ENCODE results near the gene RNPS1. TPM values are rescaled to one million over a fixed set of nuclear protein-coding genes. Genes with fewer than 3 reads are reported as not detected.
"Not testable (repeated sequence)": the region's sequence is repeated elsewhere in the genome, so short reads cannot be mapped to it uniquely, and the experiment has no call there.

The RNPS1 gene
- total RNA-seq, 2 donors from 2014 or later, result 99.3 to 127 TPM

DNA sequence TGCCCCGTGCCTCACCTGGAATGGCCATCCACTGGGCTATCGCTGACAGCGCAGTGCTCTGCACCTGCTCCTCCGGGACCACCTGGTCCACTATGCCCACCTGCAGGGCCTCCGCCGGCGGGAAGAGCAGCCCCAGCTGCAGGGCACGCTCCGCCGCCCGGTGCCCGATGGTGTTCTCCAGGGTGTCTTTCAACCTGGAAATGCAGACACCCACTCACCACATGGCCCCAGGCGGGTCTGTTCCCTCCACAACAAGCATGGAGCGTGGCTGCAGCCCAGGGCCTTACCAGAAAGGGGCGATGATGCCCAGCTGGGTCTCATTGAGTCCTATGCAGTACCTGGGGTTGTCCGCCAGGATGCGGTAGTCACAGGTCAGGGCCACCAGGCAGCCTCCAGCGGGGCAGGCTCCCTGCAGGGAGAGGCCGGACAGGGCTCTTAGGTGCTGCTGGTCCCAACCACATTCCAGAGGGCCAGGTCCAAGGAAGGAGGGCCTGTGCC lies 24.8 kb downstream of the RNPS1 start:
- no peak for DNase-seq
- intact Hi-C loops (cut with DNase I, micrococcal nuclease), result no loop called here
- no peak for ATAC-seq

DNA sequence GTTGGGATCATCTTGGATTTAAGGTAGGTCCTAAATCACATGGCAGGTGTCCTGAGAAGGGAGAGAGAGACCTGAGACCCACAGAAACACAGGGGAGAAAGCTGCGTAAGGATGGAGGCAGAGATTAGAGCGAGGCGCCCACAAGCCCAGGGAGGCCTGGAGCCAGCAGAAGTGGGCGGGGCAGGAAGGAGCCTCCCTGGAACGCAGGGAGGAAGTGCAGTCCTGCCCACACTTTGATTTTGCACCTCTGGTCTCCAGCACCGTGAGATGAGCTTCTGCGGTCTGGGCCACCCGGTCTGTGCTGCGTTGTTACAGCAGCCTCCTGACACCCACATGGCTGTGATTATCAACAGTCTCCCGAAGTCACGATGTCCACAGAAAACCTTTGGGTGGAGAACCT lies 25.3 kb downstream of the RNPS1 start:
- ATAC-seq (peak; percentile 30), DNase-seq (no peak)
- intact Hi-C loops (cut with DNase I, micrococcal nuclease), result no loop called here

DNA sequence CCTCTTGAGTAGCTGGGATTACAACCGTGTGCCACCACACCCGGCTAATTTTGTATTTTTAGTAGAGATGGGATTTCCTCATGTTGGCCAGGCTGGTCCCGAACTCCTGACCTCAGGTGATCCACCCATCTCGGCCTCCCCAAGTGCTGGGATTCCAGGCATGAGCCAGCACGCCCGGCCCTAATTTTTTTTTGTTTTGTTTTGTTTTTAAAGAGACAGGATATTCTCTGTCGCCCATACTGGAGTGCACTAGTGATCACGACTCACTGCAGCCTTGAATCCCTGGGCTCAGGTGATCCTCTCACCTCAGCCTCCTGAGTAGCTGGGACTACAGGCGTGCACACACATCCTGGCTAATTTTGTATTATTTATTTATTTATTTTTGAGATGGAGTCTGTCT lies 27.6 kb downstream of the RNPS1 start:
- DNase-seq; ATAC-seq; intact Hi-C loops (cut with DNase I, micrococcal nuclease): not testable (repeated sequence)

DNA sequence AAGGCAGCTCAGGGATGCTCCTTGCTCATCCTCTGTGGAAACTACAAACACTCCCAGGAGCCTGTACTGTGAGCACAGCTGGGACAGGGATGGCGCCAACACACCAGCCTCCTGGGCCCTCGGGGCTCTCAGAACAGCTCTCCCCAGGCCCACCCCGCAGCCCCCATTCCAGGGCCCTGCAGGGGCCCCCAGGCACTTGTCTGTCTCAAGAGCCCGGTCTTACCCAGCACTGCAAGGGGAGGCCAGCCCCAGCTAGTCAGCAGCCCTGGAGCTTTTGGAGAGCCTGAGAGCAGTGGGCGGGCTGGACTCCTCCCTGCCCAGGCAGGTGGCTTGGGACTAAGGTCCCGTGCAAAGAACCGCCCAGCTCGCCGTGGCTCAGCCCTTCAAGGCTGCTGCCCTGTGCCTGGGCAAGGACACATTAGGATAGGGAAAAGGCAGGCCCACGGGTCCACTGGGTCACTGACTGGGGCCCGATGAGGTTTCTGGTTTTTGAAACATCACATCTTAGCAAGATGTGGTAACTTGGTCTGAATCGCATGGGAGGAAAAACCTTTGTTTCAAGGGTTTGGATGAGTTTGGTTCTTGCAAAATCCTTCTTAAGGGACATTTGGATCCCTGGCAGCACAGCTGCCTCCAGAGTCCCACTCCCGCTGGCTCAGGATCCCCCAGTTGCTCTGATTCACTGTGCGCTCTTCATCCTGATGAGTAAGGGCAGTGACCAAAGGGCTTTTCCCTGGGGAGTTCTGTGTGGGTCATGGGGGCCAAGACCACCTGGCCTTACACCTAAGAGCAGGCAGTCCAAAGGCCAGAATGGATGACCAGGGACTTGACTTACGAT lies 28.9 kb downstream of the RNPS1 start:
- peak; percentile 36 for ATAC-seq
- no peak for DNase-seq

DNA sequence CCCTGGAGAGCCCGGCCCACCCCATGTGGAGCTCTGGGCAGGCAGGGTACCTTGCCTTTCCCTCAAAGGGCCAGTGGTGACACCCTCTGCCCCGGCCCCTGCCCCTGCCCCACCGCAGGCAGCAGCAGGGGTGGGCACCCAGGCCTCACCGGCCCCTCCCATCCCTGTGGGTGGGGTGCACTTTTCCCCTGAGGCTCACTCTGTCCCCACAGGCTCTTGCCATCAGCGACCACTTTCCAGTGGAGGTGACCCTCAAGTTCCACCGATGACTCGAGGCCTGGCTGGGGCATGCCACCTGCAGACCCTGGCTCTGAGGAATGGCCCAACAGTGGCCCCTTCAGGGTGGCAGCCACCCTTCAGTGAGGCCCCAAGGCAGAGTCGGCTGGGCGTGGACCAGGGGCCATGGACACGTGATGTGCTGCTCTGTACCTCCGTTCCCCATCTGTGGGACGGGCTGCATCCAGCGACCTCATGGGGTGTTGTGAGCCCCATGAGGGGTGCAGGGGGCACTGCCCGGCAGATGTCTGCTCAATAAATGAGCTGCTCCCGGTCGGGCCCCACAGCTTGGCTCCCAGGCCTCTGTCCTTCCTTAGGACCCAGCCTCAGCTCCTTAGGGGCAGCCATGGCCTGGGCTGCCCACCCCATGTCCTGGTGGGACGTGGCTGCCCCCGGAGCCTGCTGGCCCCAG lies 29.6 kb downstream of the RNPS1 start:
- no peak for DNase-seq
- intact Hi-C loops (cut with DNase I, micrococcal nuclease), result no loop called here
- ATAC-seq, result peak; percentile 26

More for the DNA sequence above, 28.9 kb downstream of the RNPS1 start:
- intact Hi-C loops (cut with DNase I, micrococcal nuclease), result no loop called here

DNA sequence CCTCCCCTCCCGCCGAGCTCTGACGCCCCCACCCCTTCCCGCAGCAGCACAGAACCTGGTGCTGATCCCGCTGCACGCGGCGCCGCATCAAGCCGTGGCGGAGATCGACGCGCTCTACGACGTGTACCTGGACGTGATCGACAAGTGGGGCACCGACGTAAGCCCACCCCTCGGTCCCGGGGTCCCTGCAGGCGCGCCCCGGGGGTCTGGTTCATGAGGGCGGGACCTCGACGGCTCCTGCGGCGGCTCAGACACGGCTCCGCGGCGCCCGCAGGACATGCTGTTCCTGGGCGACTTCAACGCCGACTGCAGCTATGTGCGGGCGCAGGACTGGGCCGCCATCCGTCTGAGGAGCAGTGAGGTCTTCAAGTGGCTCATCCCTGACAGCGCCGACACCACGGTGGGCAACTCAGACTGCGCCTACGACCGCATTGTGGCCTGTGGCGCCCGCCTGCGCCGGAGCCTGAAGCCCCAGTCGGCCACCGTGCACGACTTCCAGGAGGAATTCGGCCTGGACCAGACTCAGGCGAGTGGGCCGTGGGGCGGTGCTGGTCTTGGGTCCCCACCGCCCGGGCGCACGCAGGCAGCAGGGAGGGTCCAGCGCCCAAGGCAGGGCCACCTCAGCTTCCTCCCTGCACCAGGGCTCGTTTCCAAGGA lies 30.3 kb downstream of the RNPS1 start:
- intact Hi-C loops (cut with DNase I, micrococcal nuclease), result no loop called here
- ATAC-seq (peak; percentile 27), DNase-seq (peak in 1 of 2 donors; percentile 30)

DNA sequence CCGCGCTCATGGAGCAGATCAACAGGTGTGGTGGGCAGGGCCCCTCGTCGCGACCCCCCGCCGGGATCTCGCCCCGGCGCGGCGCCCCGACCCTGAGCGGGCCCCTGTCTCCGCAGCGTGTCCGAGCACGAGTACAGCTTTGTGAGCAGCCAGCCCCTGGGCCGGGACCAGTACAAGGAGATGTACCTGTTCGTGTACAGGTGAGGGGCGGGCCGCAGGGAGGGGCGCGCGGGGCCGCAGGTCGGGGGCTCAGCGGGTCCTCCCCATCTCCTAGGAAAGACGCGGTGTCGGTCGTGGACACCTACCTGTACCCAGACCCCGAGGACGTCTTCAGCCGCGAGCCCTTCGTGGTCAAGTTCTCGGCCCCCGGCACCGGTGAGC lies 30.8 kb downstream of the RNPS1 start:
- peak; percentile 0 for ATAC-seq
- DNase-seq, result no peak

DNA sequence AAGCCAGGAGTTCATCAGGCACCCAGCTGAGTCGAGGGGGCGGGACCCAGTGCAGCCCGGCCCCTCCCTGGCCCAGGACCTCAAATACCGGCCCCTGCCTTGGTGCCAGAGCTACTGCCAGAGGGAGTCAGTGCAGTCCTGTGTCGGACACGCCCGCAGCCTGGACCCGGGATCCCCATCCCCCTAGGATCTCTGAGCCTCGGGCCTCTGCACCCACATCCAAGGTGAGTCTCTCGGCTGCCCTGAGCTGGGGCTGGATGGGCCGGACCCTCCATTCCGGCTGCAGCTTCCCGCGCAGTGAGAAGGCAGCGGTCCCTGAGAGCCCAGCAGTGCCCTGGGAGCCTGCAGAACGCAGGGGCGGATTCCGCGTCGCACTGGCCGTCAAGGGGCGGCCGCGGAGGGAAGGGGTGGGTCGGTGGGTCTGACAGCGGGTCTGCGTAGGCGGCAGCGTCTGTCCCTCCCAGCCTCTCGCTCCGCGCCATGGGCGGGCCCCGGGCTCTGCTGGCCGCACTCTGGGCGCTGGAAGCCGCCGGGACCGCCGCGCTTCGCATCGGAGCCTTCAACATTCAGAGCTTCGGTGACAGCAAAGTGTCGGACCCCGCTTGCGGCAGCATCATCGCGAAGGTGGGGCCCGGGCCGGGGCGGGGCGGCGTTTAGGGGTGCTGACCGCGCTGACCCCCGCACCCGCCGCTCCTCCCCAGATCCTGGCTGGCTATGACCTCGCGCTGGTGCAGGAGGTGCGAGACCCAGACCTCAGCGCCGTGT lies 31.4 kb downstream of the RNPS1 start, which contains the start of gene DNASE1L2:
Gene DNASE1L2 (plus strand): TSS at position 108 of the 765 bp plus-strand sequence. CDS start 373 bp downstream, at position 481.
- intact Hi-C loops (cut with DNase I, micrococcal nuclease), result no loop called here
- DNase-seq (peak in 1 of 2 donors; percentile 31), ATAC-seq (peak; percentile 38)

More for the DNA sequence above, 30.8 kb downstream of the RNPS1 start:
- intact Hi-C loops (cut with DNase I, micrococcal nuclease), result no loop called here

DNA sequence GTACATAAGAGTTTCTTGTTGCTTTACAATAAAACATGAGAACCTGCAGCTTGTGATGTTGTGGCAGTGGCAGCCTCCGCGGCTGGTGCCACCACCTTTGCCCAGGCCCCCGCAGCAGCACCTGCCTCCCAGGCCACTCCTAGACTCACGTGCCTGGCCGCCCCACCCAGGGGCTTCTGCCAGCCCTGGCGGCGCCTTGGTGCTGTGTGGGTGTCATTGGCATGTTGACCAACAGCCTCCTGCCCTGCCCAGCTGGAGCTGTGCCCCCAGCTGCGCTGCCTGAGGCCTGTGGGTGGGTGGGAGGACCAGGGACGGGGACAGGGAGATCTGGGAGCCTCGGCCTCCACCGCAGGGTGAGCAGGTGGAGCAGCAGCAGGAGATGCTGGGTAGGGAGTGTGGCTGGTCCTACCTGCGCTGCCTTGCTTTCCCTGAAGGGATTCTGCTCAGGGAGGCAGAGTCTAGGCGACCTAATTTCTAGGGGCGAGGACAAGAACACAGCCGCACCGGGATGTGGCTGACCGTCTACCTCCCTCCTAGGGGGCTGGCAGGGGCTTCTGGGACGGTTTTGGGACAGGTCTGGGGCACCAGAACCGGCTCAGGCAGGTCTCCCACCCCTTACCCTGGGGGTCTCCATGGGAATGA lies 32.1 kb downstream of the RNPS1 start:
- no peak for DNase-seq
- intact Hi-C loops (cut with DNase I, micrococcal nuclease), result no loop called here

DNA sequence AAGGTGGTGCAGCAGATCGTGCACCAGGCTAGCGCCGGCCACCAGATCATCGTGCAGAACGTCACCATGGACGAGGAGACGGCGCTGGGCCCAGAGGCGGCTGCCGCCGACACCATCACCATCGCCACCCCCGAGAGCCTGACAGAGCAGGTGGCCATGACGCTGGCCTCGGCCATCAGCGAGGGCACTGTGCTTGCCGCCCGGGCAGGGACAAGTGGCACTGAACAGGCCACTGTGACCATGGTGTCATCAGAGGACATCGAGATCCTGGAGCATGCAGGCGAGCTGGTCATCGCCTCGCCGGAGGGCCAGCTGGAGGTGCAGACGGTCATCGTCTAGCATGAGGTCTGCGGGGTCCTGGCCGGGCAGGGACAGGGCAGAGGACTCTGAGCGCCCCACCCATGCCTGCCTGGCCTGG lies 32.7 kb downstream of the RNPS1 start:
- DNase-seq, result no peak
- no peak for ATAC-seq
- intact Hi-C loops (cut with DNase I, micrococcal nuclease), result no loop called here

More for the DNA sequence above, 32.1 kb downstream of the RNPS1 start:
- ATAC-seq, result peak; percentile 39

DNA sequence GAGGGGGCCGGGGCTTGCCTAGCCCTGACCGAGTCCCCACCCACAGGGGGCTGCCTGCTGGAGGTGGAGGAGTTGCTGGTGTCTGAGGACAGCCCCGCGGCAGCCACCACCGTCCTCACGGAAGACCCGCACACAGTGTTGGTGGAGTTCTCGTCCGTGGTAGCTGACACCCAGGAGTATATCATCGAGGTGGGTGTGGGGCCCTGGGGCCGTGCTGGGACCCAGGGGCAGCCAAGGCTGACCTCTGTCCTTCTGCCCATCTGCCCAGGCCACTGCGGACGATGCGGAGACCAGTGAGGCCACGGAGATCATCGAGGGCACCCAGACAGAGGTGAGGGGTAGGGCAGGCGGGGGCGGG lies 33.1 kb downstream of the RNPS1 start:
- intact Hi-C loops (cut with DNase I, micrococcal nuclease), result no loop called here
- ATAC-seq (no peak), DNase-seq (no peak)

DNA sequence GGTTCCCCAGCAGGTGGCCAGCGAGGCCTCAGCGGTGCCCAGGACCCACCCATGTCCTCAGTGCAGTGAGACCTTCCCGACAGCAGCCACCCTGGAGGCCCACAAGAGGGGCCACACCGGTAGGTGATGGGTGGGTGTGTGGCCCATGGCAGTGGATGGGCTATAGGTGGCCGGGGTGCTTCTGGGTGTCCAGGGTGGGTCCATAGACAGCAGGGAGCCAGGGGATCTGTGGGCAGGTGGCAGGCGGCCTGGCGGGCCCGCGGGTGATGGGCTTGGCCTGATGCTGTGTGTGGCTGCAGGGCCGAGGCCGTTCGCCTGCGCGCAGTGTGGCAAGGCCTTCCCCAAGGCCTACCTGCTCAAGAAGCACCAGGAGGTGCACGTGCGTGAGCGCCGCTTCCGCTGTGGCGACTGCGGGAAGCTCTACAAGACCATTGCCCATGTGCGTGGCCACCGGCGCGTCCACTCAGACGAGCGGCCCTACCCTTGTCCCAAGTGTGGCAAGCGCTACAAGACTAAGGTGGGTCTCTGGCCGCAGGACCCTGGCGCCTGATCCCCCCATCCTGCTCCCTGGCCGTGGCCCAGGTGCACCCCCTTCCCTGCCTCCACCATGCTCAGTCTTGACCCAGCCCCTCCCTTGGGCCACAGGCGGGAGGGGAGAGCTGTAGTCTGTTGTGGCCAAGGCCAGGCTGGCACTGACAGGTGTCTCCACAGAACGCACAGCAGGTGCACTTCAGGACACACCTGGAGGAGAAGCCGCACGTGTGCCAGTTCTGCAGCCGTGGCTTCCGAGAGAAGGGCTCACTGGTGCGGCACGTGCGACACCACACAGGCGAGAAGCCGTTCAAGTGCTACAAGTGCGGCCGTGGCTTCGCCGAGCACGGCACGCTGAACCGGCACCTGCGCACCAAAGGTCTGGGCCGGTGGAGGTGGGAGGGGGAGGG lies 33.8 kb downstream of the RNPS1 start:
- intact Hi-C loops (cut with DNase I, micrococcal nuclease), result no loop called here
- ATAC-seq, result no peak
- no peak for DNase-seq

DNA sequence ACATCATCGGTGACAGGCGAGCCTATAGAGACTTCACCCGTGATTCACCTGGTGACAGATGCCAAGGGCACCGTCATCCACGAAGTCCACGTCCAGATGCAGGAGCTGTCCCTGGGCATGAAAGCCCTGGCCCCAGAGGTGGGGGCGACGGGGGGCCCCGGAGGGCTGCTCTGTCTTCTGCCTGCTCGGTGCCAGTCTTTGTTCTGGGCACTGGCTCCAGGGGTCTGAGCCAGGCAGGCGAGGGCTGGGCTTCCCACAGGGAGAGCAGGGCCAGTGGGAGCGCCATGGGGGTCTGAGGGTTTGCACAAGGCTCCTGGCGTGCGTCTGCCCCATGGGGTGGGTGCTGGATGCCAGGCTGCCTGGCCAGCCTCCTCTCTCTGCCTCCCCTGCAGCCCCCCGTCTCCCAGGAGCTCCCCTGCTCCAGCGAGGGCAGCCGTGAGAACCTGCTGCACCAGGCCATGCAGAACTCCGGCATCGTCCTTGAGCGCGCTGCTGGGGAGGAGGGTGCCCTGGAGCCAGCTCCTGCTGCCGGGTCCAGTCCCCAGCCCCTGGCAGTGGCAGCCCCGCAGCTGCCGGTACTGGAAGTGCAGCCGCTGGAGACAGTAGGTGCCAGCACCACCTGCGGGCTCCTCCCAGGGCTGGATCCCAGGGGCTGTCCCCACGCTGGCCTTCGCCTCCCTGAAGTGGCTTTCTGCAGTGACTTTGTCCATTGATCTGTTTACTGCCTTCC lies 34.7 kb downstream of the RNPS1 start:
- DNase-seq (no peak), ATAC-seq (no peak)
- intact Hi-C loops (cut with DNase I, micrococcal nuclease), result no loop called here

DNA sequence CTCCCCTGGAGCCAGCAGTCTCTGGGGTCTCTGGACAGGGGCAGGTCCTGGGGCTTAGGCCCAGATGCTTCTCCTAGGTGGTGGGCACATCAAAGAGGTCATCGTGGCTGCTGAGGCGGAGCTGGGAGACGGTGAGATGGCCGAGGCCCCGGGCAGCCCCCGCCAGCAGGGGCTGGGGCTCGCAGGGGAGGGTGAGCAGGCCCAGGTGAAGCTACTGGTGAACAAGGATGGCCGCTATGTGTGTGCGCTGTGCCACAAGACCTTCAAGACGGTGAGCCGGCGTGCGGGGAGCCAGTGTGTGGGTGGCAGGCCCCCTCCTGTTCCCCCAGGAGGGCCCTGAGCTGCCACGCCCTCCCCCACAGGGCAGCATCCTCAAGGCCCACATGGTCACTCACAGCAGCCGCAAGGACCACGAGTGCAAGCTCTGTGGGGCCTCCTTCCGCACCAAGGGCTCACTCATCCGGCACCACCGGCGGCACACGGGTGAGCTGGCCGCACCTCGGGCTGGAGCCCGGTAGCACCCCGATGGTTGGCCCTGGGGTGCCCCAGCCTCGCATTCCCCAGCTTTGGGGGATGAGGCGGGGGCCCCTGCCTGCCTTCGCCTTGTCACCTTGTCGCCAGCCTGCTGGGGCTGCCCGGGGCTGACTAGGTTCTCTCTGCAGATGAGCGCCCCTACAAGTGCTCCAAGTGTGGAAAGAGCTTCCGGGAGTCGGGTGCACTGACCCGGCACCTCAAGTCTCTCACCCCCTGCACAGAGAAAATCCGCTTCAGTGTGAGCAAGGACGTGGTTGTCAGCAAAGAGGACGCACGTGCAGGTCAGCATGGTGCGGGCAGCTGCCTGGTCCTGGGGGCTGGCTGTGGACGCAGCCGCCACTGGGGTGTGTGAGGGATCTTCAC lies 35.6 kb downstream of the RNPS1 start:
- intact Hi-C loops (cut with DNase I, micrococcal nuclease), result no loop called here
- ATAC-seq, result no peak

DNA sequence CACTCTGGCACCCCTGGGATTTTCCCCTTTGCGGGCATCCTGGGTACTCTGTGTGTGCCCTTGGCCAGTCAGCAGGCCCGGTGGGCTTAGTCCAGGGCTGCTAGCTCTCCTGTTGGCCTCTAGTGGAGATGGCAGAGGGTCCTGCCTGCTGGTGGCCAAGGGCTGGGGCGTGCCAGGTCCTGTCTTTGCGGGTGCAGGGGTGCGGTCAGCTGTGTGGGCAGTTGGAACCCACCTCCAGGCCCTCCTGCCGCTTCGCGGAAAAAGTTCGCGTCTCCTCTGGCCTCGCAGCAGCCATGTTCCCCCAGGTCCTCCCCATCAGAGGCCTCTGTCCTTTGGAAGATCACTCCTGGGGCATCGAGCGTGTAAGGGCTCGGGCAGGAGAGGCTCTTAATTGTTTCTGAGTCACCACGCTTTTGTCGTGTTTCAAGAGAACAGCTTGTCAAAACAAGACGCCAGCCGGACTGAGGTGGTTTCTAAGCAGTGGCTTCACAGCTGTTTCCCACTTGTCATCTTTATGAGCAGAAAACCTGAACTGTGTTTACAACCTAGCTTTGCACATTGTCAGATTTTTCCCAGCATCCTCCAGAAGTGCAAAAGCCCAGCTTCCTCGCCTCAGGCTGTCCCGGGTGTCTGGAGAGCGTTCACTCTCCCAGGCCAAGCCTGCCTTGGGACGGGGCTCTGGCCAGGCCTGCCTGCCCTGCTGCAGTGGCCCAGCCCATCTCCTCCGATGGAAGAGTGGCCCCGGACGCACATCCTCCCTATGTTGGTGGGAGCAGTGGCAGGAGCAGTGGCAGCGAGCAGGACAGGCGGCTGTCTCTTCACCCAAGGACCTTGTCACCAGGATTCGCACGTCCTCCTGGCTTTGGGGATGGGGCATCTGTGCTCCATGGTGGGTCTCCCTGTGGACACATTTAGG lies 36.7 kb downstream of the RNPS1 start:
- no peak for ATAC-seq
- DNase-seq, result no peak
- intact Hi-C loops (cut with DNase I, micrococcal nuclease), result no loop called here

More for the DNA sequence above, 35.6 kb downstream of the RNPS1 start:
- DNase-seq, result no peak
